ENCODE data around the gene PPP4R1.

PPP4R1 gene

DNA sequence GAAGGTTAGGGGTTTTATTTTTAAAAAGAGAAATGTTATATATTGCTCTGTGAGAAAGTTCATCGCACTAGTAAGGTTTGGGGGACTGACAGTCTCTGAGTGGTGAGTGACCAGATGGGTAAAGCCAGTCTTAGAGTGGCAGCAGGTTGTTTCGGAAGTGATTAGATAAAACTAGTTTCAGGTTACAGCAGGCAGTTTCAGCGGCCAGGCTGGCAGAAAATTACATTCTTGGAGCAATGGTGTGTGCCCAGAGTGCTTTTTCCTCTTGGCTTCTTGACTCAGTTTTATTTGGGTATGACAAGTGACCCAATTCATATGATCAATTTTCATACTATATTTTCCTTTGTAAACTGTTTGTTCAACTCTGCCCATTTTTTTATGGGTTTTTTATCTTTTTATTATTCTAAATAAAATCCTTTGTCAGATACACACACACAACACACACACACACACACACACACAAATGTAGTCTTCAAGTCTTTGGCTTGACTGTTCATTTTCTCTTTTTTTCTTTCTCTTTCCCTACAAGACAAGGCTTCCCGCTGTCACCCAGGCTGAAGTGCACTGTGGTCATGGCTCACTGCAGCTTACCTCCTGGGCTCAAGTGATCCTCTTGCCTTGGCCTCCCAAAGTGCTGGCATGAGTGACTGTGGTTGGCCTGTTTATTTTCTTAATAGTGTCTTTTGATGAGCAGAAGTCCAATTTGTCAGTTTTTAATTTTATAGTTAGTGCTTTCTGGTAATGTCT is 108.1 kb downstream of the PPP4R1 start:
- no peak overlapping the region for H3K4me3 ChIP-seq (ENCODE audit: low read depth, low read length)
- TF ChIP-seq, protein P1, sequence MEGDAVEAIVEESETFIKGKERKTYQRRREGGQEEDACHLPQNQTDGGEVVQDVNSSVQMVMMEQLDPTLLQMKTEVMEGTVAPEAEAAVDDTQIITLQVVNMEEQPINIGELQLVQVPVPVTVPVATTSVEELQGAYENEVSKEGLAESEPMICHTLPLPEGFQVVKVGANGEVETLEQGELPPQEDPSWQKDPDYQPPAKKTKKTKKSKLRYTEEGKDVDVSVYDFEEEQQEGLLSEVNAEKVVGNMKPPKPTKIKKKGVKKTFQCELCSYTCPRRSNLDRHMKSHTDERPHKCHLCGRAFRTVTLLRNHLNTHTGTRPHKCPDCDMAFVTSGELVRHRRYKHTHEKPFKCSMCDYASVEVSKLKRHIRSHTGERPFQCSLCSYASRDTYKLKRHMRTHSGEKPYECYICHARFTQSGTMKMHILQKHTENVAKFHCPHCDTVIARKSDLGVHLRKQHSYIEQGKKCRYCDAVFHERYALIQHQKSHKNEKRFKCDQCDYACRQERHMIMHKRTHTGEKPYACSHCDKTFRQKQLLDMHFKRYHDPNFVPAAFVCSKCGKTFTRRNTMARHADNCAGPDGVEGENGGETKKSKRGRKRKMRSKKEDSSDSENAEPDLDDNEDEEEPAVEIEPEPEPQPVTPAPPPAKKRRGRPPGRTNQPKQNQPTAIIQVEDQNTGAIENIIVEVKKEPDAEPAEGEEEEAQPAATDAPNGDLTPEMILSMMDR (conservative IDR thresholded peaks at IDR 0.05; ENCODE audit: low read depth, low read length), result no peak
- DNase-seq (ENCODE audit: low read depth), result peak; percentile 50
